A549 (cell line): ENCODE data around the gene TRMT13. TPM values are rescaled to one million over a fixed set of nuclear protein-coding genes. Genes with fewer than 3 reads are reported as not detected.

Experiments
- ATAC-seq, 2 experiments: fragments of 200-7000 bp in 1 of 2; fragments of >200 bp in 1 of 2; cut with Nextera tagmentation in 1 of 2; cut with Tn5 transposase in 1 of 2; 3 replicates each; pipeline versions ENCODE4 v1.8.0 to v1.9.1; 2018 to 2020; ENCODE audit warnings: mild to moderate bottlenecking in 1 of 2, moderate library complexity in 1 of 2
- CTCF ChIA-PET: fragments of 300-600 bp; sonication (Branson Sonifier 250); formaldehyde crosslinking; extraction: SDS; loops from one replicate; lab custom pipeline; 2021; ENCODE audit warnings: antibody characterized with exemption, inconsistent platforms; lab: Yijun Ruan, JAX
- POLR2A ChIA-PET: fragments of 350-600 bp; formaldehyde crosslinking; extraction: SDS; loops from one replicate; lab custom pipeline; 2021; ENCODE audit warnings: antibody characterized with exemption, inconsistent platforms; lab: Yijun Ruan, JAX
- DNase-seq, 2 experiments: peaks; one replicate each; pipeline versions ENCODE4 v3.0.0 to v3.0.0-alpha.2; 2011 to 2016; ENCODE audit warnings: low read depth in 1 of 2, low spot score in 1 of 2
- FAIRE-seq: peaks from 2 replicates; lab custom pipeline; 2011; peaks lifted over from hg19 to GRCh38; lab: Jason Lieb, UNC
- H3K27ac ChIP-seq, 2 experiments: fragments of >200 bp; sonication (Bioruptor Twin); formaldehyde crosslinking; 3 replicates each; pipeline ENCODE4 v1.5.1; 2016 to 2017
- H3K4me1 ChIP-seq: fragments of >200 bp; sonication (Bioruptor Twin); formaldehyde crosslinking; 3 replicates; pipeline ENCODE4 v1.6.1; 2016
- H3K4me2 ChIP-seq: fragments of >200 bp; sonication (Bioruptor Twin); formaldehyde crosslinking; 3 replicates; pipeline ENCODE4 v1.6.1; 2016
- H3K4me3 ChIP-seq: fragments of >200 bp; sonication (Bioruptor Twin); formaldehyde crosslinking; 3 replicates; pipeline ENCODE4 v1.5.1; 2016
- H3K9me3 ChIP-seq: fragments of >200 bp; sonication (Bioruptor Twin); formaldehyde crosslinking; 3 replicates; pipeline ENCODE4 v1.6.1; 2016
- CBX2 ChIP-seq: fragments of 200-600 bp; sonication (generic); IDR thresholded peaks from 2 replicates; pipeline ENCODE4 v1.6.1; 2016; ENCODE audit warnings: low read depth, mild to moderate bottlenecking, borderline replicate concordance
- CHD4 ChIP-seq: fragments of 200-600 bp; sonication (generic); IDR thresholded peaks from 2 replicates; pipeline ENCODE4 v1.6.1; 2016; ENCODE audit warnings: antibody characterized with exemption, mild to moderate bottlenecking, borderline replicate concordance
- EHF ChIP-seq: fragments of 250-450 bp; sonication (Bioruptor Pico); IDR thresholded peaks from 2 replicates; pipeline ENCODE4 v1.5.0; 2020; ENCODE audit warnings: mild to moderate bottlenecking
- ELK1 ChIP-seq: fragments of 150-350 bp; IDR thresholded peaks from 2 replicates; pipeline ENCODE4 v1.6.1; 2014; ENCODE audit warnings: low read depth, mild to moderate bottlenecking, low read length
- ESRRA ChIP-seq: fragments of 150-350 bp; IDR thresholded peaks from 2 replicates; pipeline ENCODE4 v1.6.1; 2014; ENCODE audit warnings: mild to moderate bottlenecking, low read length, borderline replicate concordance
- FOSL2 ChIP-seq, 2 experiments: fragments of 450-650 bp in 1 of 2; fragments of >200 bp in 1 of 2; sonication (Bioruptor Twin) in 1 of 2; formaldehyde crosslinking; IDR thresholded peaks; 2 replicates each; pipeline versions ENCODE4 v1.5.0 to v1.6.1; 2016 to 2020; ENCODE audit warnings: mild to moderate bottlenecking in 1 of 2, moderate library complexity in 1 of 2
- FOXS1 ChIP-seq: fragments of 250-450 bp; sonication (Bioruptor Pico); IDR thresholded peaks from 2 replicates; pipeline ENCODE4 v1.5.0; 2020; ENCODE audit warnings: mild to moderate bottlenecking, moderate library complexity
- GATA3 ChIP-seq: IDR thresholded peaks from 2 replicates; pipeline ENCODE4 v1.6.1; 2012; ENCODE audit warnings: borderline replicate concordance
- HDAC2 ChIP-seq: fragments of 200-600 bp; sonication (generic); IDR thresholded peaks from 2 replicates; pipeline ENCODE4 v1.6.1; 2016
- HES2 ChIP-seq: fragments of >200 bp; sonication (Bioruptor Twin); formaldehyde crosslinking; IDR thresholded peaks from 2 replicates; pipeline ENCODE4 v1.6.1; 2016
- HEYL ChIP-seq: fragments of 250-450 bp; sonication (Bioruptor Pico); IDR thresholded peaks from 2 replicates; pipeline ENCODE4 v1.8.0; 2021; ENCODE audit warnings: mild to moderate bottlenecking, moderate library complexity
- HOXB5 ChIP-seq: fragments of 250-450 bp; sonication (Bioruptor Pico); IDR thresholded peaks from 2 replicates; pipeline ENCODE4 v1.5.0; 2020; ENCODE audit warnings: mild to moderate bottlenecking, moderate library complexity
- KDM1A ChIP-seq: fragments of 200-600 bp; sonication (generic); IDR thresholded peaks from 2 replicates; pipeline ENCODE4 v1.6.1; 2016; ENCODE audit warnings: low read depth, mild to moderate bottlenecking
- MAZ ChIP-seq: fragments of 150-350 bp; IDR thresholded peaks from 2 replicates; pipeline ENCODE4 v1.6.1; 2014; ENCODE audit warnings: antibody characterized with exemption, low read depth, low read length, borderline replicate concordance
- NFE2L2 ChIP-seq: fragments of 150-350 bp; conservative IDR thresholded peaks from 2 replicates; pipeline ENCODE4 v1.6.1; 2014; ENCODE audit warnings: low read length
- NPAS2 ChIP-seq: fragments of 250-450 bp; sonication (Bioruptor Pico); IDR thresholded peaks from 2 replicates; pipeline ENCODE4 v1.8.0; 2022; ENCODE audit warnings: mild to moderate bottlenecking, moderate library complexity, borderline replicate concordance
- PHF8 ChIP-seq: fragments of 200-600 bp; sonication (generic); IDR thresholded peaks from 2 replicates; pipeline ENCODE4 v1.6.1; 2016; ENCODE audit warnings: low read depth, mild to moderate bottlenecking, antibody characterized with exemption, moderate library complexity, borderline replicate concordance
- POLR2A ChIP-seq: IDR thresholded peaks from 2 replicates; pipeline ENCODE4 v1.6.1; 2012; ENCODE audit warnings: mild to moderate bottlenecking, low read length
- POLR2AphosphoS2 ChIP-seq: conservative IDR thresholded peaks from 2 replicates; pipeline ENCODE4 v1.6.1; 2012; ENCODE audit warnings: low read length, improper control_type of control experiment, inconsistent platforms
- RAD21 ChIP-seq, 2 experiments: fragments of >200 bp in 1 of 2; sonication (Bioruptor Twin) in 1 of 2; formaldehyde crosslinking in 1 of 2; IDR thresholded peaks in 1 of 2; conservative IDR thresholded peaks in 1 of 2; 2 replicates in 1 of 2; 3 replicates in 1 of 2; pipeline ENCODE4 v1.6.1; 2012 to 2018; ENCODE audit warnings: inconsistent platforms in 1 of 2
- RARB ChIP-seq: fragments of 250-450 bp; sonication (Bioruptor Pico); IDR thresholded peaks from 2 replicates; pipeline ENCODE4 v1.8.0; 2021; ENCODE audit warnings: mild to moderate bottlenecking, moderate library complexity
- REST ChIP-seq: fragments of 200-600 bp; sonication (generic); IDR thresholded peaks from 2 replicates; pipeline ENCODE4 v1.6.1; 2016; ENCODE audit warnings: antibody characterized with exemption, mild to moderate bottlenecking, moderate library complexity
- RNF2 ChIP-seq: fragments of 200-600 bp; sonication (generic); IDR thresholded peaks from 2 replicates; pipeline ENCODE4 v1.6.1; 2016; ENCODE audit warnings: low read depth, mild to moderate bottlenecking, antibody characterized with exemption, moderate library complexity, borderline replicate concordance
- SREBF2 ChIP-seq: fragments of 450-650 bp; IDR thresholded peaks from 2 replicates; pipeline ENCODE4 v1.6.1; 2014; ENCODE audit warnings: mild to moderate bottlenecking, moderate library complexity
- ZC3H11A ChIP-seq: fragments of 450-650 bp; IDR thresholded peaks from 2 replicates; pipeline ENCODE4 v1.6.1; 2014; ENCODE audit warnings: antibody characterized with exemption, mild to moderate bottlenecking
- ZFP36 ChIP-seq: fragments of 450-650 bp; IDR thresholded peaks from 2 replicates; pipeline ENCODE4 v1.6.1; 2014; ENCODE audit warnings: borderline replicate concordance; ENCODE audit not compliant: partially characterized antibody
- ZSCAN20 ChIP-seq: fragments of 250-450 bp; sonication (Bioruptor Pico); IDR thresholded peaks from 2 replicates; pipeline ENCODE4 v1.8.0; 2022; ENCODE audit warnings: mild to moderate bottlenecking, moderate library complexity
- WGBS: methylation state at CpG from one replicate; pipeline ENCODE4 v1.1.6; 2017; ENCODE audit errors: missing lambda C conversion rate; 5-methylcytosine and 5-hydroxymethylcytosine counted together
- polyA plus RNA-seq, 4 experiments: library from polyadenylated mRNA; depleted of rRNA in 3 of 4; stranded (reverse); fragments of >200 nt; fragmentation: RNase III in 1 of 4; extraction: RNeasy Plus Mini Kit Qiagen cat#74134 plus additional on column Dnase treatment in 1 of 4; gene quantifications; 2 replicates in 3 of 4; 3 replicates in 1 of 4; pipeline ENCODE4 v1.2.3, GENCODE V29; 2011 to 2017

The TRMT13 gene
- polyA plus RNA-seq, 2 of the 4 experiments (the other 2 are of a cell fraction) = 9.9 to 21.7 TPM

- TF ChIP-seq HOXB5 (CRISPR knock-in tag) = no peak
- TF ChIP-seq FOSL2 (IDR thresholded peaks at IDR 0.05) = no peak
- TF ChIP-seq FOSL2 (CRISPR knock-in tag; IDR thresholded peaks at IDR 0.05) = no peak
- no peak for TF ChIP-seq ZC3H11A
- no peak for TF ChIP-seq RNF2
- TF ChIP-seq RARB (CRISPR knock-in tag) = no peak
- TF ChIP-seq ZSCAN20 (CRISPR knock-in tag) = no peak
- no peak for TF ChIP-seq GATA3
- no peak for TF ChIP-seq HES2
- no peak for TF ChIP-seq MAZ
- no peak for TF ChIP-seq CBX2
- no peak for TF ChIP-seq RAD21 (conservative IDR thresholded peaks at IDR 0.05 in 1 of 2, IDR thresholded peaks at IDR 0.05 in 1 of 2)
- no peak for TF ChIP-seq EHF (CRISPR knock-in tag)
- TF ChIP-seq SREBF2 = no peak
- ChIA-PET POLR2A (no interaction called here), CTCF (no interaction called here)
- H3K4me1 ChIP-seq = no peaks in the 10 kb centered on the region
- H3K4me3 ChIP-seq = no peak overlapping the region
- no peak overlapping the region for H3K27ac ChIP-seq
- 80% methylated on average over 4 of the region's 4 CpGs for WGBS
- no peak for FAIRE-seq
- no peak for DNase-seq
- no peak for ATAC-seq
- H3K9me3 ChIP-seq = no peaks in the 10 kb centered on the region
- H3K4me2 ChIP-seq = no peak overlapping the region
Observed at GRCh38 chr1:100177295-100178041, 44.5 kb downstream of the TRMT13 start.

GRCh38 chr1:100178091-100178490, 45.1 kb downstream of the TRMT13 start, which contains the start of gene LRRC39:
Gene LRRC39, minus strand, starts transcription at chr1:100178256. Its CDS starts 9,740 bp downstream, at chr1:100168516.
- Histone ChIP-seq H3K4me3 (no peak within 1 kb of the TSS), H3K27ac (no peak within 1 kb of the TSS), H3K9me3 (no peaks in the 10 kb centered on the region), H3K4me1 (no peaks in the 10 kb centered on the region), H3K4me2 (no peak within 1 kb of the TSS)
- 73% methylated on average over 5 of the region's 5 CpGs for WGBS
- ATAC-seq (no peak), FAIRE-seq (no peak), DNase-seq (no peak)
- no peak for TF ChIP-seq RAD21 (conservative IDR thresholded peaks at IDR 0.05 in 1 of 2, IDR thresholded peaks at IDR 0.05 in 1 of 2)
- TF ChIP-seq FOXS1 = no peak
- TF ChIP-seq PHF8 = no peak
- TF ChIP-seq HDAC2 = no peak
- no peak for TF ChIP-seq SREBF2
- no peak for TF ChIP-seq CHD4
- TF ChIP-seq HEYL (CRISPR knock-in tag) = no peak
- no peak for TF ChIP-seq NFE2L2
- TF ChIP-seq REST = no peak
- TF ChIP-seq FOSL2 (IDR thresholded peaks at IDR 0.05) = no peak
- no peak for TF ChIP-seq FOSL2 (CRISPR knock-in tag; IDR thresholded peaks at IDR 0.05)
- no peak for TF ChIP-seq NPAS2 (CRISPR knock-in tag)
- no peak for TF ChIP-seq POLR2A
- TF ChIP-seq ELK1 = no peak
- no peak for TF ChIP-seq KDM1A
- no peak for TF ChIP-seq HOXB5 (CRISPR knock-in tag)
- no peak for TF ChIP-seq ZFP36
- no peak for TF ChIP-seq POLR2AphosphoS2
- TF ChIP-seq ESRRA = no peak
- ChIA-PET CTCF (no interaction called here), POLR2A (no interaction called here)
